Bronchial epithelial cell (primary cell): ENCODE measurements around the gene ARL14EP. TPM values are rescaled to one million over a fixed set of nuclear protein-coding genes. Genes with fewer than 3 reads are reported as not detected.

Source experiments
- DNase-seq: peaks from one replicate; pipeline ENCODE4 v3.0.0-alpha.2; 2010; ENCODE audit warnings: low read depth
- FAIRE-seq: peaks from 2 replicates; lab custom pipeline; 2011; peaks lifted over from hg19 to GRCh38; lab: Jason Lieb, UNC
- H3K27me3 ChIP-seq: 2 replicates; pipeline ENCODE4 v1.5.1; 2011; ENCODE audit warnings: low read length; ENCODE audit not compliant: control insufficient read depth, insufficient read depth
- H3K36me3 ChIP-seq: 2 replicates; pipeline ENCODE4 v1.5.1; 2011; ENCODE audit warnings: low read length; ENCODE audit not compliant: control insufficient read depth, insufficient read depth
- H3K4me3 ChIP-seq: 2 replicates; pipeline ENCODE4 v1.5.1; 2011; ENCODE audit warnings: mild to moderate bottlenecking, low read depth, low read length, control low read depth
- CTCF ChIP-seq: IDR thresholded peaks from 2 replicates; pipeline ENCODE4 v1.5.1; 2011; ENCODE audit warnings: mild to moderate bottlenecking, moderate library complexity, low read length, control low read depth, inconsistent platforms; ENCODE audit not compliant: insufficient read depth, severe bottlenecking
- total RNA-seq: library from RNA; depleted of rRNA; stranded (reverse); fragments of >200 nt; gene quantifications from 2 replicates; pipeline ENCODE4 v1.2.1, GENCODE V29; 2014

The ARL14EP gene
- total RNA-seq, 1 donor from 2014 or later: 19.2 TPM

GRCh38 chr11:30346068-30346688, 23.3 kb downstream of the ARL14EP start:
- FAIRE-seq (no peak), DNase-seq (peak; percentile 56)
- peak; percentile 28 for TF ChIP-seq CTCF
- Histone ChIP-seq H3K4me3 (no peak overlapping the region), H3K27me3 (no peaks in the 10 kb centered on the region), H3K36me3 (no peaks in the 10 kb centered on the region)

DNA sequence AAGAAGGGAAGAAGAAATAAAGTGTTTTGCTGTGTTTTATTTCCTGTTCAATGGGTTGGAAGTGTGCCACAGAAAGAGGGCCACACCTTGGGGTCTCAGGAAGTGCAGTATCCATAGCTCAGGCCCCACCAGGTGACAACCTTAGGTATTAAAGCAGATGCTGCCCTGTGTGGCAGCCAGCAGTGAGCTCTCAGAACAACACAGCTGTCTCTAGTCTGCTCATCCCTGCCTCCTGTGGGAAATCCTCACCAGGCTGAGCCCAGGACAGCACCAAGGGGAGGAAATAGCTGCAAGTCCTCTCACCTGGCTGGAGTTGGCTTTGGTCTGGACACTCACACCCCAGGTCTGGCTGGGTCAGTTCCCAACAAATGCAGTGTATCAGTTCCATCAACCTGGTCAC, 25.1 kb downstream of the ARL14EP start:
- TF ChIP-seq CTCF: no peak
- no peak for FAIRE-seq
- Histone ChIP-seq H3K4me3 (no peak overlapping the region), H3K36me3 (no peaks in the 10 kb centered on the region), H3K27me3 (no peaks in the 10 kb centered on the region)
- no peak for DNase-seq

GRCh38 chr11:30349885-30350284, 27.0 kb downstream of the ARL14EP start:
- no peak for FAIRE-seq
- H3K27me3 ChIP-seq: no peaks in the 10 kb centered on the region

DNA sequence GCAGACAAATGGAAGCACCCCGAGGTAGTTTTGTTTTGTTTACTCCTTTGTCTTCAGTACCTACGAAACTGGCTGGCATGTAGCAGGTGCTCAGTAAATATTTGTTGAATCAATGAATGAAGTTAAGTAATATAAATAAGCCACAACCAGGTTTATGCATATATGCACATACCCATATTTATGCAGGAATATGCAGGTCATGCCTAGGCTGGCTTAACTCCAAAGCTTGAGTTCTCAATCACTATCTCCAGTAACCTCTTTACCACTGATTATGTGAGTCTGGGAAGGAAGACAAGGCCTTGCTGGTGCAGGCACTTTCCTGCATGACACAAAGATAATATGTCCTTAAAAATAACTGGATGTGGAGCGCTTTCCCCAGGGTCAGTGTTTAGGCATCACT, 27.5 kb downstream of the ARL14EP start:
- H3K27me3 ChIP-seq: no peaks in the 10 kb centered on the region
- no peak for TF ChIP-seq CTCF
- FAIRE-seq (no peak), DNase-seq (no peak)
- H3K36me3 ChIP-seq: no peaks in the 10 kb centered on the region
- no peak overlapping the region for H3K4me3 ChIP-seq

More at GRCh38 chr11:30349885-30350284, 27.0 kb downstream of the ARL14EP start:
- H3K36me3 ChIP-seq: no peaks in the 10 kb centered on the region
- no peak overlapping the region for H3K4me3 ChIP-seq
- no peak for DNase-seq
- TF ChIP-seq CTCF: no peak

GRCh38 chr11:30351061-30351460, 28.2 kb downstream of the ARL14EP start:
- FAIRE-seq: no peak
- Histone ChIP-seq H3K4me3 (no peak overlapping the region), H3K27me3 (no peaks in the 10 kb centered on the region), H3K36me3 (no peaks in the 10 kb centered on the region)
- no peak for DNase-seq
- TF ChIP-seq CTCF: no peak

DNA sequence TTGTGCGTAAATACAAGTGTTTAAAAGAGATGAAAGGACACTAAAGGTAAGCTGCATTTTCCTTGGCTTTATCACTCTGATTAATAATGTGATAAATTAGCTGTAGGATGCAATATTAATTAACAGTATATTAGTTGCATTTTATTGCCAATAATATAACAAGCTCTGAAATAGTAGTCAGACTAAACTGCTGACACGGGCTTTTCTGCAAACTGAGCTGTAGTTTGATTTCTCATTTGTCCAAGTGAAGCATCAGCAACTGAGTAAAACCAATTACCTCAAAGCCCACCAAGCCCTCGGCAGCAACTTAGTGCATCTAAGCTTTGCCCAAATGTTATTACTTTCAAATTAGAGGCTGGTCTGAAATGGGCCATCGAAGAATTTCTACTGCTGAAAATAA, 33.5 kb downstream of the ARL14EP start:
- Histone ChIP-seq H3K4me3 (no peak overlapping the region), H3K36me3 (no peaks in the 10 kb centered on the region), H3K27me3 (no peaks in the 10 kb centered on the region)
- TF ChIP-seq CTCF: no peak
- DNase-seq (no peak), FAIRE-seq (no peak)
